Panc1 (cell line): ENCODE data around the gene NUDT16L1. TPM values are rescaled to one million over a fixed set of nuclear protein-coding genes. Genes with fewer than 3 reads are reported as not detected.

Source experiments
- ATAC-seq: fragments of 200-7000 bp; cut with Tn5 transposase; 2 replicates; pipeline ENCODE4 v1.9.1; 2020; ENCODE audit warnings: mild to moderate bottlenecking, moderate library complexity
- BruUV-seq: library from RNA; stranded (reverse); fragments of 400-500 nt; replicated peaks from 2 replicates; lab custom pipeline; 2021; lab: Mats Ljungman, UMichigan
- CTCF ChIA-PET: fragments of 300-600 bp; sonication (Branson Sonifier 250); formaldehyde crosslinking; loops from one replicate; lab custom pipeline; 2022; ENCODE audit warnings: antibody characterized with exemption; lab: Charles Lee
- POLR2A ChIA-PET: fragments of 300-600 bp; sonication (Branson Sonifier 250); formaldehyde crosslinking; loops from one replicate; lab custom pipeline; 2022; ENCODE audit warnings: antibody characterized with exemption; lab: Charles Lee
- DNase-seq: peaks from one replicate; pipeline ENCODE4 v3.0.0-alpha.2; 2010; ENCODE audit warnings: low read depth, low spot score
- H3K27ac ChIP-seq: 2 replicates; pipeline ENCODE4 v1.5.1; 2011; ENCODE audit warnings: mild to moderate bottlenecking, low read length, inconsistent platforms
- H3K27me3 ChIP-seq: fragments of 200-500 bp; sonication (Bioruptor generic); 2 replicates; pipeline ENCODE4 v1.6.0; 2014; ENCODE audit warnings: low read length, inconsistent platforms; ENCODE audit not compliant: control insufficient read depth, insufficient read depth
- H3K36me3 ChIP-seq: fragments of 200-500 bp; sonication (Bioruptor generic); 2 replicates; pipeline ENCODE4 v1.5.1; 2014; ENCODE audit warnings: inconsistent platforms, mild to moderate bottlenecking, low read length, moderate library complexity; ENCODE audit not compliant: control insufficient read depth, insufficient read depth
- H3K4me1 ChIP-seq: 2 replicates; pipeline ENCODE4 v1.5.1; 2011; ENCODE audit warnings: inconsistent platforms, mild to moderate bottlenecking, low read length, moderate library complexity; ENCODE audit not compliant: control insufficient read depth, insufficient read depth
- H3K4me3 ChIP-seq, 2 experiments: 2 replicates each; pipeline ENCODE4 v1.5.1; 2011 to 2012; ENCODE audit warnings: low read depth in 2 of 2, low read length in 2 of 2, mild to moderate bottlenecking in 2 of 2, inconsistent platforms in 1 of 2, moderate library complexity in 1 of 2
- H3K9me3 ChIP-seq: fragments of 200-500 bp; sonication (Bioruptor generic); 2 replicates; pipeline ENCODE4 v1.5.1; 2014; ENCODE audit warnings: low read depth, mild to moderate bottlenecking, inconsistent platforms, low read length, moderate library complexity; ENCODE audit not compliant: control insufficient read depth, insufficient read depth
- CTCF ChIP-seq: fragments of 450-650 bp; IDR thresholded peaks from 2 replicates; pipeline ENCODE4 v1.5.1; 2017; ENCODE audit warnings: mild to moderate bottlenecking
- POLR2AphosphoS5 ChIP-seq: IDR thresholded peaks from 2 replicates; pipeline ENCODE4 v1.6.1; 2012; ENCODE audit warnings: mild to moderate bottlenecking, low read depth, low read length, moderate library complexity
- SIN3A ChIP-seq: IDR thresholded peaks from 2 replicates; pipeline ENCODE4 v1.6.1; 2012; ENCODE audit warnings: low read depth, mild to moderate bottlenecking, low read length, moderate library complexity, borderline replicate concordance; ENCODE audit not compliant: insufficient read depth
- TCF7L2 ChIP-seq: IDR thresholded peaks from 2 replicates; pipeline ENCODE4 v1.6.1; 2011; ENCODE audit warnings: mild to moderate bottlenecking, low read depth, low read length, inconsistent platforms
- in situ Hi-C: cut with HindIII; loops from 2 replicates; pipeline ENCODE4 v1.10.0; 2016; ENCODE audit warnings: low sequenced_read_pairs, low pct_unique_long_range_greater_than_20kb
- intact Hi-C: fragments of 100-400 bp; cut with micrococcal nuclease; formaldehyde crosslinking; loops from one replicate; pipeline ENCODE4 v1.10.0; 2022; ENCODE audit not compliant: unreplicated experiment
- total RNA-seq: library from RNA; stranded (reverse); gene quantifications from one replicate; pipeline ENCODE4 v1.2.1, GENCODE V29; 2021; ENCODE audit not compliant: unreplicated experiment
- TF ChIP-seq, protein P1 (sequence below), 2 experiments: IDR thresholded peaks; 2 replicates each; pipeline ENCODE4 v1.6.1; 2011 to 2012; ENCODE audit warnings: low read depth in 2 of 2, control low read depth in 1 of 2, low read length in 1 of 2, mild to moderate bottlenecking in 1 of 2, moderate library complexity in 1 of 2; ENCODE audit not compliant: insufficient read depth in 1 of 2

Gene NUDT16L1
- total RNA-seq, 1 experiment from 2014 or later, result 42.9 TPM

- POLR2A ChIA-PET, result interaction anchor here (0.6 kb wide), 1 partner anchor 116 kb away, joined by 9 read pairs; no protein-coding TSS in a partner anchor
- H3K4me3 ChIP-seq, result peak overlapping the region; percentile 75 to 89
- TF ChIP-seq POLR2AphosphoS5, result no peak
- no peak for TF ChIP-seq CTCF
- no peak for TF ChIP-seq SIN3A
- TF ChIP-seq, protein P1, sequence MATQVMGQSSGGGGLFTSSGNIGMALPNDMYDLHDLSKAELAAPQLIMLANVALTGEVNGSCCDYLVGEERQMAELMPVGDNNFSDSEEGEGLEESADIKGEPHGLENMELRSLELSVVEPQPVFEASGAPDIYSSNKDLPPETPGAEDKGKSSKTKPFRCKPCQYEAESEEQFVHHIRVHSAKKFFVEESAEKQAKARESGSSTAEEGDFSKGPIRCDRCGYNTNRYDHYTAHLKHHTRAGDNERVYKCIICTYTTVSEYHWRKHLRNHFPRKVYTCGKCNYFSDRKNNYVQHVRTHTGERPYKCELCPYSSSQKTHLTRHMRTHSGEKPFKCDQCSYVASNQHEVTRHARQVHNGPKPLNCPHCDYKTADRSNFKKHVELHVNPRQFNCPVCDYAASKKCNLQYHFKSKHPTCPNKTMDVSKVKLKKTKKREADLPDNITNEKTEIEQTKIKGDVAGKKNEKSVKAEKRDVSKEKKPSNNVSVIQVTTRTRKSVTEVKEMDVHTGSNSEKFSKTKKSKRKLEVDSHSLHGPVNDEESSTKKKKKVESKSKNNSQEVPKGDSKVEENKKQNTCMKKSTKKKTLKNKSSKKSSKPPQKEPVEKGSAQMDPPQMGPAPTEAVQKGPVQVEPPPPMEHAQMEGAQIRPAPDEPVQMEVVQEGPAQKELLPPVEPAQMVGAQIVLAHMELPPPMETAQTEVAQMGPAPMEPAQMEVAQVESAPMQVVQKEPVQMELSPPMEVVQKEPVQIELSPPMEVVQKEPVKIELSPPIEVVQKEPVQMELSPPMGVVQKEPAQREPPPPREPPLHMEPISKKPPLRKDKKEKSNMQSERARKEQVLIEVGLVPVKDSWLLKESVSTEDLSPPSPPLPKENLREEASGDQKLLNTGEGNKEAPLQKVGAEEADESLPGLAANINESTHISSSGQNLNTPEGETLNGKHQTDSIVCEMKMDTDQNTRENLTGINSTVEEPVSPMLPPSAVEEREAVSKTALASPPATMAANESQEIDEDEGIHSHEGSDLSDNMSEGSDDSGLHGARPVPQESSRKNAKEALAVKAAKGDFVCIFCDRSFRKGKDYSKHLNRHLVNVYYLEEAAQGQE (IDR thresholded peaks at IDR 0.05; ENCODE audit: insufficient read depth in 1 of 2, low read depth in 2 of 2, low read length in 1 of 2), result no peak
- TF ChIP-seq TCF7L2, result no peak
- ATAC-seq (no peak), DNase-seq (no peak)
- no peaks in the 10 kb centered on the region for H3K9me3 ChIP-seq
- H3K4me1 ChIP-seq, result no peaks in the 10 kb centered on the region
- CTCF ChIA-PET, result interaction anchor here (1.2 kb wide), 1 partner anchor 50 kb away, joined by 3 read pairs; no protein-coding TSS in a partner anchor
- in situ Hi-C loops (no loop called here), intact Hi-C loops (no loop called here)
- H3K36me3 ChIP-seq, result peaks cover 4% of the 10 kb centered on the region; the same call in 1 of the 2 replicates
- no TSS peak for BruUV-seq
- H3K27me3 ChIP-seq, result no peaks in the 10 kb centered on the region
- H3K27ac ChIP-seq, result peak overlapping the region; percentile 84
These were observed 39.9 kb downstream of the NUDT16L1 start for GRCh38 chr16:4733211-4733742.

- CTCF ChIA-PET, result interaction anchor here (1.2 kb wide), 1 partner anchor 51 kb away, joined by 3 read pairs; no protein-coding TSS in a partner anchor
- Histone ChIP-seq H3K27ac (peak overlapping the region; percentile 84), H3K4me1 (no peaks in the 10 kb centered on the region), H3K4me3 (peak overlapping the region; percentile 75 to 89), H3K27me3 (no peaks in the 10 kb centered on the region), H3K36me3 (peaks cover 4% of the 10 kb centered on the region; the same call in 1 of the 2 replicates), H3K9me3 (no peaks in the 10 kb centered on the region)
- POLR2A ChIA-PET, result interaction anchor here (0.5 to 0.7 kb wide), 5 partner anchors 116 to 331 kb away, joined by 3 to 9 read pairs (median 7); no protein-coding TSS in a partner anchor
- TF ChIP-seq SIN3A, result no peak
- TF ChIP-seq TCF7L2, result no peak
- TF ChIP-seq, protein P1 (IDR thresholded peaks at IDR 0.05; ENCODE audit: insufficient read depth in 1 of 2, low read depth in 2 of 2, low read length in 1 of 2), result no peak
- TF ChIP-seq POLR2AphosphoS5, result no peak
- no peak for TF ChIP-seq CTCF
- no TSS peak for BruUV-seq
- intact Hi-C loops (no loop called here), in situ Hi-C loops (no loop called here)
- DNase-seq, result no peak
- peak; percentile 15 for ATAC-seq
These were observed 40.3 kb downstream of the NUDT16L1 start for GRCh38 chr16:4733747-4734062.
